ENCODE data around the gene SLC38A7. TPM values are rescaled to one million over a fixed set of nuclear protein-coding genes. Genes with fewer than 3 reads are reported as not detected.
A peak's percentile ranks its signal among the peaks of the same experiment; 100 is the strongest.

The SLC38A7 gene
- total RNA-seq, 1 donor from 2014 or later, result 23.4 TPM

DNA sequence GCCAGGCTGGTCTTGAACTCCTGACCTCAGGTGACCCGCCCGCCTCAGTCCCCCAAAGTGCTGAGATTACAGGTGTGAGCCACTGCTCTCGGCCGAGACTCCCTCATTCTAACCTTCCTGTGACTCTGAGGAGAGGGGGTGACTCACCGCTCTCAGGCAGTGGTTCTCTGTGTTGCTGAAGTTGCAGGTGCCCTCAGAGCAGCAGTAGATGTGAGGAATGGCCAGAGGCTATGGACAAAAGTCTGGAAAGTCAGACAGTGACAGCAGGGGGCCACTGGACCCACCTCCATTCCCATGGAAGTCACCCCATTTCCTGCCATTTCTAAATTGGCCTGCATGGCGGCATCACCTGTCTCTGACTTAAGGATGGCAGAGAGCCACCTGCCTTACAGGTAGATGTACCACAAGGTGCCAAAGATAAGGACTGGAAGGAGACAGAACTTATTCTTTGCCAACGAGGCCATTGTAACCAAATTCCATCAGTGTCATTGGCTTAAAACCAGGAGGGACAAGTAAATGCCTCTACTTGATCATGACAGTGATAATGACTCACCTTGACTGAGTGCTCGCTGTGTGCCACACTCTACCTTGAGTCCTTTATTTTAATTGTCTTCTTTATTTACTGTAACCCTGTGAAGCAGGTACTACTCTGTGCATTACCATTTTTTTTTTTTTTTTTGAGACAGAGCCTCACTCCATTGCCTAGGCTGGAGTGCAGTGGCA, 39.6 kb downstream of the SLC38A7 start:
- Histone ChIP-seq H3K36me3 (ENCODE audit: control insufficient read depth, insufficient read depth, low read length) (no peaks in the 10 kb centered on the region), H3K27me3 (ENCODE audit: control insufficient read depth, insufficient read depth, low read length) (no peaks in the 10 kb centered on the region), H3K4me3 (ENCODE audit: low read depth, low read length) (no peak overlapping the region)
- FAIRE-seq (no peak), DNase-seq (ENCODE audit: low read depth) (peak; percentile 58)
- TF ChIP-seq, protein P1, sequence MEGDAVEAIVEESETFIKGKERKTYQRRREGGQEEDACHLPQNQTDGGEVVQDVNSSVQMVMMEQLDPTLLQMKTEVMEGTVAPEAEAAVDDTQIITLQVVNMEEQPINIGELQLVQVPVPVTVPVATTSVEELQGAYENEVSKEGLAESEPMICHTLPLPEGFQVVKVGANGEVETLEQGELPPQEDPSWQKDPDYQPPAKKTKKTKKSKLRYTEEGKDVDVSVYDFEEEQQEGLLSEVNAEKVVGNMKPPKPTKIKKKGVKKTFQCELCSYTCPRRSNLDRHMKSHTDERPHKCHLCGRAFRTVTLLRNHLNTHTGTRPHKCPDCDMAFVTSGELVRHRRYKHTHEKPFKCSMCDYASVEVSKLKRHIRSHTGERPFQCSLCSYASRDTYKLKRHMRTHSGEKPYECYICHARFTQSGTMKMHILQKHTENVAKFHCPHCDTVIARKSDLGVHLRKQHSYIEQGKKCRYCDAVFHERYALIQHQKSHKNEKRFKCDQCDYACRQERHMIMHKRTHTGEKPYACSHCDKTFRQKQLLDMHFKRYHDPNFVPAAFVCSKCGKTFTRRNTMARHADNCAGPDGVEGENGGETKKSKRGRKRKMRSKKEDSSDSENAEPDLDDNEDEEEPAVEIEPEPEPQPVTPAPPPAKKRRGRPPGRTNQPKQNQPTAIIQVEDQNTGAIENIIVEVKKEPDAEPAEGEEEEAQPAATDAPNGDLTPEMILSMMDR (IDR thresholded peaks at IDR 0.05; ENCODE audit: insufficient read depth, low read length, severe bottlenecking), result no peak

DNA sequence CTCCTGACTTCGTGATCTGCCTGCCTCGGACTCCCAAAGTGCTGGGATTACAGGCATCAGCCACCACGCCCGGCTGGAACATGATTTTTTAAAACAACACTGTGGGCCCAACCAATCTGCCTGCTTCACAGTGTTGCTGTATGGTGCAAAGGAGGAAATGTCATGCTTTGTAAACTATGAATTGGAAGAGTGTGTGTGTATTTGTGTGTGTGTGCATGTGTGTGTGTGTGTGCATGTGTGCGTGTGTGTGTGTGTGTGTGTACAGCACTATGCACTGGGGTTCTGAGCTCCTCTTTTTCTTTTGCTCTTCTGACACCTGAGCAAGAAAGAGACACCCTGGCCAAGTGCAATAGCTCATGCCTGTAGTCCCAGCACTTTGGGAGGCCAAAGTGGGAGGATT, 40.5 kb downstream of the SLC38A7 start:
- Histone ChIP-seq H3K27me3 (ENCODE audit: control insufficient read depth, insufficient read depth, low read length) (no peaks in the 10 kb centered on the region), H3K36me3 (ENCODE audit: control insufficient read depth, insufficient read depth, low read length) (no peaks in the 10 kb centered on the region), H3K4me3 (ENCODE audit: low read depth, low read length) (no peak overlapping the region)
- no peak for FAIRE-seq
- TF ChIP-seq, protein P1 (IDR thresholded peaks at IDR 0.05; ENCODE audit: insufficient read depth, low read length, severe bottlenecking), result no peak
- no peak for DNase-seq (ENCODE audit: low read depth)

DNA sequence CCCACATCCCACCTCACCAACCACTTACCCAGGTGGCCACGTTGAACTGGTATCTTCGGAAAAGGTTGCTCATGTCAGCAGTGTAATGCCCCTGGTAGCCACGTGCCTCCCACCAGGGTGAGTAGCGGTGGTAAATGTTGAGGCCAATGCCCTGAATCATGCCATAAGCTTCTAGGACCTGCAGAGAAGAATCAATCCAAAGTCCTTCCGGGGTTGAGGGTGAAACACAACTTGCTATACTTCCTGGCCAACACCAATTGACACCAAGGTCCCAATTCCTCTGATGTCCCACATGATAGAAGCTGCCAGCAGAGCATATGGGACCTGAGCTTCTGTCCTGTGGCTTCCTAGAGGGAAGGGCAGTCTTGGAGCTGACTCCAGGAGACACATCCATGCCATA, 43.6 kb downstream of the SLC38A7 start:
- Histone ChIP-seq H3K27me3 (ENCODE audit: control insufficient read depth, insufficient read depth, low read length) (no peaks in the 10 kb centered on the region), H3K4me3 (ENCODE audit: low read depth, low read length) (no peak overlapping the region), H3K36me3 (ENCODE audit: control insufficient read depth, insufficient read depth, low read length) (no peaks in the 10 kb centered on the region)
- DNase-seq (ENCODE audit: low read depth) (no peak), FAIRE-seq (no peak)
- TF ChIP-seq, protein P1 (IDR thresholded peaks at IDR 0.05; ENCODE audit: insufficient read depth, low read length, severe bottlenecking), result no peak

DNA sequence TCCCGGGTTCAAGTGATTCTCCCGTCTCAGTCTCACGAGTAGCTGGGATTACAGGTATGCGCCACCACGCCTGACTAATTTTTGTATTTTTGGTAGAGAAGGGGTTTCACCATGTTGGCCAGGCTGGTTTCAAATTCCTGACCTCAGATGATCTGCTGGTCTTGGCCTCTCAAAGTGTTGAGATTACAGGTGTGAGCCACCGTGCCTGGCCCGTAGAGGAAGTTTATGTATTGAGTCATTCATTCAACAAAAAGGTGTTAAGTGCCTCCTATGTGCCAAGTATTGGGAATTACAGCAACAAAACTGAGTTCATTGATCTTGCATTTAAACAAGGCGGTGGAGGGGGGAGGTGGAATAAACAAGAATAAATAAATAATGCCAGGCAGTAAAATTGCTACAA, 44.7 kb downstream of the SLC38A7 start:
- TF ChIP-seq, protein P1 (IDR thresholded peaks at IDR 0.05; ENCODE audit: insufficient read depth, low read length, severe bottlenecking), result no peak
- DNase-seq (ENCODE audit: low read depth) (no peak), FAIRE-seq (no peak)
- no peak overlapping the region for H3K4me3 ChIP-seq (ENCODE audit: low read depth, low read length)
- no peaks in the 10 kb centered on the region for H3K36me3 ChIP-seq (ENCODE audit: control insufficient read depth, insufficient read depth, low read length)
- no peaks in the 10 kb centered on the region for H3K27me3 ChIP-seq (ENCODE audit: control insufficient read depth, insufficient read depth, low read length)

DNA sequence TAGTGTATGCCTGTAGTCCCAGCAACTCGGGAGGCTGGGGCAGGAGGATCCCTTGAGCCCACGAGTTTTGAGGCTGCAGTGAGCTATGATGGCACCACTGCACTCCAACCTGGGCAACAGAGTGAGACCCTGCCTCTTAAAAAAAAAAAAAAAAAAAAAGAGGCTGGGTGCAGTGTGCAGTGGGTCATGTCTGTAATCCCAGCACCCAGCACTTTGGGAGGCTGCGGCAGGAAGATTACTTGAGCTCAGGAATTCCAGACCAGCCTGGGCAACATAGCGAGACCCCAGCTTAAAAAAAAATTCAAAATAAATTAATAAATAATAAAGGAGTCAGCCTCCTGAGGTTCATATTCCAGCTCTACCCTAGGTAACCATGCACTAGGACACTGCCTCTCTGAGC, 45.3 kb downstream of the SLC38A7 start:
- DNase-seq (ENCODE audit: low read depth) (no peak), FAIRE-seq (no peak)
- Histone ChIP-seq H3K4me3 (ENCODE audit: low read depth, low read length) (no peak overlapping the region), H3K27me3 (ENCODE audit: control insufficient read depth, insufficient read depth, low read length) (no peaks in the 10 kb centered on the region), H3K36me3 (ENCODE audit: control insufficient read depth, insufficient read depth, low read length) (no peaks in the 10 kb centered on the region)
- TF ChIP-seq, protein P1 (IDR thresholded peaks at IDR 0.05; ENCODE audit: insufficient read depth, low read length, severe bottlenecking), result no peak

All from bronchial epithelial cell (primary cell).